ENCODE results near the gene BRSK1.
A peak's percentile ranks its signal among the peaks of the same experiment; 100 is the strongest.
"Not testable (repeated sequence)": the region's sequence is repeated elsewhere in the genome, so short reads cannot be mapped to it uniquely, and the experiment has no call there.

The BRSK1 gene

GRCh38 chr19:55305491-55305890, 21.7 kb downstream of the BRSK1 start:
- DNase-seq, result peak; percentile 62

- DNase-seq, result peak; percentile 12
These were observed 22.3 kb downstream of the BRSK1 start for GRCh38 chr19:55305983-55306562.

- DNase-seq, result no peak
These were observed 22.9 kb downstream of the BRSK1 start for GRCh38 chr19:55306712-55307111.

GRCh38 chr19:55308281-55308680, 24.5 kb downstream of the BRSK1 start:
- no peak for DNase-seq

- DNase-seq, result no peak
These were observed 25.7 kb downstream of the BRSK1 start for GRCh38 chr19:55309448-55309847.

- DNase-seq, result no peak
These were observed 26.7 kb downstream of the BRSK1 start for GRCh38 chr19:55310498-55310897.

- DNase-seq, result no peak
These were observed 27.6 kb downstream of the BRSK1 start for GRCh38 chr19:55311397-55311796.

- DNase-seq, result no peak
These were observed 28.0 kb downstream of the BRSK1 start for GRCh38 chr19:55311797-55312196.

- DNase-seq, result no peak
These were observed 29.1 kb downstream of the BRSK1 start for GRCh38 chr19:55312621-55313512.

GRCh38 chr19:55314396-55314795, 30.6 kb downstream of the BRSK1 start:
- no peak for DNase-seq

- no peak for DNase-seq
These were observed 32.2 kb downstream of the BRSK1 start for GRCh38 chr19:55315956-55316525.

GRCh38 chr19:55316646-55317045, 32.8 kb downstream of the BRSK1 start:
- DNase-seq, result no peak

GRCh38 chr19:55319785-55320184, 36.0 kb downstream of the BRSK1 start:
- DNase-seq, result peak; percentile 70

- no peak for DNase-seq
These were observed 37.1 kb downstream of the BRSK1 start for GRCh38 chr19:55320844-55321419.

GRCh38 chr19:55321466-55322137, 37.8 kb downstream of the BRSK1 start:
- no peak for DNase-seq

GRCh38 chr19:55322204-55322885, 38.5 kb downstream of the BRSK1 start:
- DNase-seq, result peak; percentile 35

- DNase-seq, result no peak
These were observed 40.9 kb downstream of the BRSK1 start for GRCh38 chr19:55324662-55325061.

GRCh38 chr19:55325172-55325571, 41.4 kb downstream of the BRSK1 start, which contains the start of gene TMEM150B:
Gene TMEM150B (minus strand): TSS chr19:55325341. CDS start chr19:55321036, 4,305 bp downstream.
- DNase-seq, result no peak

- DNase-seq, result not testable (repeated sequence)
These were observed 45.0 kb downstream of the BRSK1 start for GRCh38 chr19:55328774-55329318.

- not testable (repeated sequence) for DNase-seq
These were observed 46.0 kb downstream of the BRSK1 start for GRCh38 chr19:55329791-55330190.

GRCh38 chr19:55333870-55334269, 50.1 kb downstream of the BRSK1 start:
- no peak for DNase-seq

GRCh38 chr19:55336101-55336500, 52.3 kb downstream of the BRSK1 start:
- DNase-seq, result no peak
